ENCODE measurements around the gene RELN. TPM values are rescaled to one million over a fixed set of nuclear protein-coding genes. Genes with fewer than 3 reads are reported as not detected.

Gene RELN
- total RNA-seq, 2 experiments from 2014 or later: not detected

DNA sequence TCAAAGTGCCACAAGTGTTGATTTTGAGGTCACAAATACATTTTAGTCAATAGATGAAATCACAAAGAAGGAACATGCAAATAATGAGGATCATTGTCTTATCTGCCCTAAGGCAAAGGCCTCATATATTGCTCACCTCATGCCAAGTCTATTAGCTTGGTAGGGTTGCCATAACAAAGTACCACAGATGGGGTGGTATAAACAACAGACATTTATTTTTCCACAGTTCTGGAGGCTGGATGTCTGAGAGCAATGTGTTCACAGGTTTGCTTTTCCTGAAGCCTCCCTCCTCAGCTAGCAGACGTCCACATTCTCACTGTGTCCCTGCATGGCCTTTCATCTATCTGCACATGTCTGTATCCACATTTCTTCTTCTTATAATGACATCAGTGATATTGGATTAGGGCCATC is 59.6 kb downstream of the RELN start:
- ChIA-PET POLR2A (no interaction called here), CTCF (no interaction called here)
- H3K4me1 ChIP-seq (ENCODE audit: insufficient read depth, low read length): no peaks in the 10 kb centered on the region
- Mint-ChIP-seq H3K4me1 (ENCODE audit: low read depth) (no peaks in the 10 kb centered on the region), H3K9me3 (no peaks in the 10 kb centered on the region), H3K4me3 (no peak overlapping the region), H3K27ac (no peak overlapping the region), H3K36me3 (ENCODE audit: low read depth) (no peaks in the 10 kb centered on the region), H3K27me3 (peaks cover 16% of the 10 kb centered on the region)
- H3K4me3 ChIP-seq (ENCODE audit: low read length): no peak overlapping the region
- intact Hi-C loops (cut with DNase I, micrococcal nuclease): no loop called here
- no peaks in the 10 kb centered on the region for H3K36me3 ChIP-seq (ENCODE audit: insufficient read depth, low read length)
- no peaks in the 10 kb centered on the region for H3K9me3 ChIP-seq (ENCODE audit: control insufficient read depth in 1 of 2, insufficient read depth in 1 of 2, low read length in 2 of 2)
- H3K27ac ChIP-seq (ENCODE audit: low read depth in 1 of 2, low read length in 2 of 2): no peak overlapping the region
- no peaks in the 10 kb centered on the region for H3K27me3 ChIP-seq (ENCODE audit: control insufficient read depth in 1 of 2, insufficient read depth in 2 of 2, low read length in 2 of 2)
- ATAC-seq (ENCODE audit: poor library complexity) (no peak), DNase-seq (no peak)
- TF ChIP-seq, protein P1, sequence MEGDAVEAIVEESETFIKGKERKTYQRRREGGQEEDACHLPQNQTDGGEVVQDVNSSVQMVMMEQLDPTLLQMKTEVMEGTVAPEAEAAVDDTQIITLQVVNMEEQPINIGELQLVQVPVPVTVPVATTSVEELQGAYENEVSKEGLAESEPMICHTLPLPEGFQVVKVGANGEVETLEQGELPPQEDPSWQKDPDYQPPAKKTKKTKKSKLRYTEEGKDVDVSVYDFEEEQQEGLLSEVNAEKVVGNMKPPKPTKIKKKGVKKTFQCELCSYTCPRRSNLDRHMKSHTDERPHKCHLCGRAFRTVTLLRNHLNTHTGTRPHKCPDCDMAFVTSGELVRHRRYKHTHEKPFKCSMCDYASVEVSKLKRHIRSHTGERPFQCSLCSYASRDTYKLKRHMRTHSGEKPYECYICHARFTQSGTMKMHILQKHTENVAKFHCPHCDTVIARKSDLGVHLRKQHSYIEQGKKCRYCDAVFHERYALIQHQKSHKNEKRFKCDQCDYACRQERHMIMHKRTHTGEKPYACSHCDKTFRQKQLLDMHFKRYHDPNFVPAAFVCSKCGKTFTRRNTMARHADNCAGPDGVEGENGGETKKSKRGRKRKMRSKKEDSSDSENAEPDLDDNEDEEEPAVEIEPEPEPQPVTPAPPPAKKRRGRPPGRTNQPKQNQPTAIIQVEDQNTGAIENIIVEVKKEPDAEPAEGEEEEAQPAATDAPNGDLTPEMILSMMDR (IDR thresholded peaks at IDR 0.05): no peak

GRCh38 chr7:103928581-103928980 is 60.9 kb downstream of the RELN start:
- POLR2A ChIA-PET: no interaction called here
- no peak overlapping the region for H3K4me3 Mint-ChIP-seq

DNA sequence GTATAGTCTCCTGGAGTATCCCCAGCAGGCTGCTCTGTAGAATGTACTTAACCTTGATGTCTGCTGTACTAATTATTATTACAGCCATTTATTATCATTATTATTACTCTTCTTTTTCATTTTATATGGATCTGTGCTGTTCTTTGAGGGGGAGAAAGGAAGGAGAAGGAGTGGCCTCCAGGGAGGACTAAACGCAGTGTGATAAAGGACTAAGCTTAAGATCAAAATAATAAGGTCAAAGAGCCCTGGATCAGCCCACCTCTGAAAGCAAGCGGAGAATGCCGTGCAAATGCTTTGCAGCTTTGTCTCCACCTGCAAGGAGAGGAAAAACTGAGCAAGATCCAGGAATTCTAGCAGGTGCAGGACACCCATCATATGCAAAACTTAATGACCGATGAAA is 65.3 kb downstream of the RELN start:
- no peaks in the 10 kb centered on the region for H3K4me1 ChIP-seq (ENCODE audit: insufficient read depth, low read length)

More at GRCh38 chr7:103928581-103928980, 60.9 kb downstream of the RELN start:
- Mint-ChIP-seq H3K36me3 (ENCODE audit: low read depth) (no peaks in the 10 kb centered on the region), H3K27ac (no peak overlapping the region), H3K9me3 (no peaks in the 10 kb centered on the region), H3K4me1 (ENCODE audit: low read depth) (no peaks in the 10 kb centered on the region), H3K27me3 (peaks cover 16% of the 10 kb centered on the region)
- Histone ChIP-seq H3K27me3 (ENCODE audit: control insufficient read depth in 1 of 2, insufficient read depth in 2 of 2, low read length in 2 of 2) (peaks cover 0 to 3% of the 10 kb centered on the region in 2 experiments), H3K9me3 (ENCODE audit: control insufficient read depth in 1 of 2, insufficient read depth in 1 of 2, low read length in 2 of 2) (no peaks in the 10 kb centered on the region), H3K36me3 (ENCODE audit: insufficient read depth, low read length) (no peaks in the 10 kb centered on the region), H3K27ac (ENCODE audit: low read depth in 1 of 2, low read length in 2 of 2) (no peak overlapping the region), H3K4me1 (ENCODE audit: insufficient read depth, low read length) (no peaks in the 10 kb centered on the region), H3K4me3 (ENCODE audit: low read length) (no peak overlapping the region)
- DNase-seq (no peak), ATAC-seq (ENCODE audit: poor library complexity) (no peak)
- TF ChIP-seq, protein P1 (IDR thresholded peaks at IDR 0.05): no peak
- CTCF ChIA-PET: no interaction called here
- intact Hi-C loops (cut with DNase I, micrococcal nuclease): no loop called here

More for the DNA sequence above, 65.3 kb downstream of the RELN start:
- TF ChIP-seq, protein P1 (IDR thresholded peaks at IDR 0.05): no peak
- Mint-ChIP-seq H3K27me3 (peaks cover 21% of the 10 kb centered on the region), H3K27ac (no peak overlapping the region), H3K4me3 (no peak overlapping the region), H3K4me1 (ENCODE audit: low read depth) (no peaks in the 10 kb centered on the region), H3K36me3 (ENCODE audit: low read depth) (no peaks in the 10 kb centered on the region), H3K9me3 (no peaks in the 10 kb centered on the region)
- H3K4me3 ChIP-seq (ENCODE audit: low read length): no peak overlapping the region
- H3K27ac ChIP-seq (ENCODE audit: low read depth in 1 of 2, low read length in 2 of 2): no peak overlapping the region
- H3K27me3 ChIP-seq (ENCODE audit: control insufficient read depth in 1 of 2, insufficient read depth in 2 of 2, low read length in 2 of 2): peaks cover 0 to 3% of the 10 kb centered on the region in 2 experiments
- H3K9me3 ChIP-seq (ENCODE audit: control insufficient read depth in 1 of 2, insufficient read depth in 1 of 2, low read length in 2 of 2): no peaks in the 10 kb centered on the region
- POLR2A ChIA-PET: no interaction called here
- ATAC-seq (ENCODE audit: poor library complexity) (no peak), DNase-seq (no peak)
- CTCF ChIA-PET: no interaction called here
- intact Hi-C loops (cut with DNase I, micrococcal nuclease): no loop called here
- H3K36me3 ChIP-seq (ENCODE audit: insufficient read depth, low read length): no peaks in the 10 kb centered on the region

Data from CD4-positive, alpha-beta T cell (primary cell).